Glutamatergic neuron (in vitro differentiated cells): Measurements from ENCODE around the gene ACTC1. TPM values are rescaled to one million over a fixed set of nuclear protein-coding genes. Genes with fewer than 3 reads are reported as not detected.

Source experiments
- DNase-seq: peaks from one replicate; pipeline ENCODE4 v3.0.0; 2022
- H3K27ac Mint-ChIP-seq: one replicate; pipeline ENCODE4 v1.8.0; 2020; ENCODE audit warnings: mild to moderate bottlenecking, mixed read lengths, inconsistent platforms; ENCODE audit not compliant: unreplicated experiment
- H3K27me3 Mint-ChIP-seq: one replicate; pipeline ENCODE4 v1.8.0; 2020; ENCODE audit warnings: mild to moderate bottlenecking, moderate library complexity, mixed read lengths, inconsistent platforms; ENCODE audit not compliant: unreplicated experiment
- H3K36me3 Mint-ChIP-seq: one replicate; pipeline ENCODE4 v1.8.0; 2020; ENCODE audit warnings: mild to moderate bottlenecking, mixed read lengths, inconsistent platforms; ENCODE audit not compliant: unreplicated experiment
- H3K4me1 Mint-ChIP-seq: one replicate; pipeline ENCODE4 v1.8.0; 2020; ENCODE audit warnings: mild to moderate bottlenecking, low read depth, mixed read lengths, inconsistent platforms; ENCODE audit not compliant: unreplicated experiment
- H3K4me3 Mint-ChIP-seq: one replicate; pipeline ENCODE4 v1.8.0; 2020; ENCODE audit warnings: mild to moderate bottlenecking, mixed read lengths, inconsistent platforms; ENCODE audit not compliant: unreplicated experiment
- H3K9me3 Mint-ChIP-seq: one replicate; pipeline ENCODE4 v1.8.0; 2020; ENCODE audit warnings: mild to moderate bottlenecking, moderate library complexity, mixed read lengths, inconsistent platforms; ENCODE audit not compliant: unreplicated experiment
- CTCF ChIP-seq: fragments of 200-600 bp; sonication (generic); IDR thresholded peaks from one replicate; pipeline ENCODE4 v1.5.0; 2021; ENCODE audit not compliant: partially characterized antibody, unreplicated experiment
- total RNA-seq: library from RNA; stranded (reverse); fragmentation: NEBNext Ultra II Directional; extraction: Animal tissue kit (Norgen Biotek cat#: 25700); gene quantifications from one replicate; pipeline ENCODE4 v1.2.1, GENCODE V29; 2021; ENCODE audit not compliant: unreplicated experiment

Gene ACTC1
- total RNA-seq, 1 donor from 2014 or later: 19.6 TPM

GRCh38 chr15:34802371-34802770 lies 7.0 kb upstream of the ACTC1 start:
- peaks cover 16% of the 10 kb centered on the region for H3K9me3 Mint-ChIP-seq
- DNase-seq: no peak
- H3K4me1 Mint-ChIP-seq: peaks cover 36% of the 10 kb centered on the region
- H3K27me3 Mint-ChIP-seq: peaks cover 10% of the 10 kb centered on the region
- H3K36me3 Mint-ChIP-seq: no peaks in the 10 kb centered on the region
- H3K27ac Mint-ChIP-seq: no peak overlapping the region
- TF ChIP-seq CTCF: no peak
- no peak overlapping the region for H3K4me3 Mint-ChIP-seq

- peaks cover 13% of the 10 kb centered on the region for H3K9me3 Mint-ChIP-seq
- peaks cover 11% of the 10 kb centered on the region for H3K27me3 Mint-ChIP-seq
- peak overlapping the region; percentile 93 for H3K27ac Mint-ChIP-seq
- no peaks in the 10 kb centered on the region for H3K36me3 Mint-ChIP-seq
- DNase-seq: peak; percentile 85
- H3K4me1 Mint-ChIP-seq: peaks cover 36% of the 10 kb centered on the region
- TF ChIP-seq CTCF: no peak
- peak overlapping the region; percentile 75 for H3K4me3 Mint-ChIP-seq
These were observed 4.1 kb upstream of the ACTC1 start for GRCh38 chr15:34799149-34800101.

- Mint-ChIP-seq H3K9me3 (peaks cover 13% of the 10 kb centered on the region), H3K27ac (no peak overlapping the region), H3K4me3 (no peak overlapping the region), H3K27me3 (peaks cover 14% of the 10 kb centered on the region), H3K4me1 (peaks cover 30% of the 10 kb centered on the region), H3K36me3 (peaks cover 5% of the 10 kb centered on the region)
- no peak for TF ChIP-seq CTCF
- DNase-seq: no peak
These were observed 1.6 kb upstream of the ACTC1 start for GRCh38 chr15:34796847-34797435.

- DNase-seq: no peak
- no peak for TF ChIP-seq CTCF
- peaks cover 28% of the 10 kb centered on the region for H3K4me1 Mint-ChIP-seq
- H3K27ac Mint-ChIP-seq: no peak overlapping the region
- H3K9me3 Mint-ChIP-seq: peaks cover 12% of the 10 kb centered on the region
- H3K27me3 Mint-ChIP-seq: peaks cover 12% of the 10 kb centered on the region
- H3K4me3 Mint-ChIP-seq: peak overlapping the region; percentile 17
- peaks cover 10% of the 10 kb centered on the region for H3K36me3 Mint-ChIP-seq
These were observed 651 bp downstream of the ACTC1 start for GRCh38 chr15:34794590-34795206.
